Measurements from ENCODE around the gene PDZD2.

GRCh38 chr5:32129074-32129598 lies 490.2 kb downstream of the PDZD2 start:
- TF ChIP-seq CTCF (IDR thresholded peaks at IDR 0.05; ENCODE audit: low read depth, low read length) (no peak), EZH2phosphoT487 (IDR thresholded peaks at IDR 0.05; ENCODE audit: low read depth) (no peak)

Data from OCI-LY3 (cell line).